Measurements from ENCODE around the gene EREG.

- TF ChIP-seq POLR2A (IDR thresholded peaks at IDR 0.05) (no peak), CTCF (IDR thresholded peaks at IDR 0.05) (no peak)
Observed at GRCh38 chr4:74328501-74328900, 36.4 kb upstream of the EREG start.

Measured in suprapubic skin (tissue), 3 donors.